Measurements from ENCODE around the gene SZT2.
"Not testable (repeated sequence)": the region's sequence is repeated elsewhere in the genome, so short reads cannot be mapped to it uniquely, and the experiment has no call there.

Gene SZT2

DNA sequence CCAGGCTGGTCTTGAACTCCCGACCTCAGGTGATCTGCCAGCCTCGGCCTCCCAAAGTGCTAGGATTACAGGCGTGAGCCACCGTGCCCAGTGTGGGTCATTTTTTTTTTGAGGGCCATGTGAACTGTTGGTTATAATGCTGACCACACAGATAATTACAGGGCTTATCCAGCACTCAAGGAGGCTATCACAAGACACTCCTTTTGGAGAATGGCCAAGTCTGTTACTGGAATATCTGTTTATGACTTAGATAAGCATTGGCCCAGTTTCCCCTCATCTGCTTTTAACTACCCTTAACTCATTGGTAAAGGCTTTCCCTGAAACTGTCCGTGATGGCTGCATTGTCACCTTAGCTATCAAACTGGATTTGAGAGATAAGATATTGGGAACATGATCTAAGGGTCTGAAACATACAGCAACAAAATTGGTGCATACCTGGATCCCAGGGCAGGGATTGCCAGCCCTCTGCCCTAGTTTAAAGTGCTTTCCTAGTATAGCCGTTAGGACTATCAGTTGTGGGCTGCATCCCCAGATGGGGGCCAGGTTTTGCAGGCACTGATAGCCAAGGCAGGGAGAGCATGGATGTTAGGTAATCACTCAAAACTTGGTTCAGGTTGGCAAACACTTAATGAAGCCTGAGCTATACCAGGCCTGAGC, 15.6 kb downstream of the SZT2 start:
- Histone ChIP-seq H3K4me1 (ENCODE audit: control insufficient read depth in 2 of 2, insufficient read depth in 2 of 2, low read length in 2 of 2) (peaks cover 5 to 8% of the 10 kb centered on the region in 2 donors), H3K4me3 (ENCODE audit: low read length in 2 of 2) (no peak overlapping the region), H3K36me3 (ENCODE audit: control insufficient read depth in 2 of 2, insufficient read depth in 2 of 2, low read length in 2 of 2) (peaks cover 32 to 43% of the 10 kb centered on the region in 2 donors), H3K9ac (ENCODE audit: low read depth in 1 of 2, low read length in 2 of 2) (no peak overlapping the region), H3K27me3 (ENCODE audit: control insufficient read depth in 2 of 2, insufficient read depth in 2 of 2, low read length in 2 of 2) (no peaks in the 10 kb centered on the region), H3K9me3 (ENCODE audit: control insufficient read depth in 2 of 2, low read length in 2 of 2) (no peaks in the 10 kb centered on the region), H3K27ac (ENCODE audit: low read depth in 2 of 2, low read length in 2 of 2) (peak overlapping the region in 1 of 2 donors; percentile 58)

DNA sequence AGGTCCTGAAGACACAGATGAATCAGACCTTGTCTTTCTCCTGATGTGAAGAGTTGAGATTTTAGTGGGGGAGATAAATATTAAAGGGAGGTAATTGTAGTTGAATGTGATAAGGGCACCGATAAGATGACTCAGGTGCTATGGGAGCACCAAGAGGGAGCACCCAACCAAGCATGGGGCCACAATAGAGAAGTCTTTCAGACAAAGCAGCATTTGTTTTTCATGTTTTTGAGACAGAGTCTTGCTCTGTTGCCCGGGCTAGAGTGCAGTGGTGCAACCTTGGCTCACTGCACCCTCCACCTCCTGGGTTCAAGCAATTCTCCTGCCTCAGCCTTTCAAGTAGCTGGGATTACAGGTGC, 16.2 kb downstream of the SZT2 start:
- peaks cover 5 to 8% of the 10 kb centered on the region in 2 donors for H3K4me1 ChIP-seq (ENCODE audit: control insufficient read depth in 2 of 2, insufficient read depth in 2 of 2, low read length in 2 of 2)
- peaks cover 32 to 43% of the 10 kb centered on the region in 2 donors for H3K36me3 ChIP-seq (ENCODE audit: control insufficient read depth in 2 of 2, insufficient read depth in 2 of 2, low read length in 2 of 2)
- H3K9me3 ChIP-seq (ENCODE audit: control insufficient read depth in 2 of 2, low read length in 2 of 2) = no peaks in the 10 kb centered on the region
- H3K27me3 ChIP-seq (ENCODE audit: control insufficient read depth in 2 of 2, insufficient read depth in 2 of 2, low read length in 2 of 2) = no peaks in the 10 kb centered on the region
- H3K4me3 ChIP-seq (ENCODE audit: low read length in 2 of 2) = no peak overlapping the region
- peak overlapping the region in 1 of 2 donors; percentile 58 for H3K27ac ChIP-seq (ENCODE audit: low read depth in 2 of 2, low read length in 2 of 2)
- no peak overlapping the region for H3K9ac ChIP-seq (ENCODE audit: low read depth in 1 of 2, low read length in 2 of 2)

DNA sequence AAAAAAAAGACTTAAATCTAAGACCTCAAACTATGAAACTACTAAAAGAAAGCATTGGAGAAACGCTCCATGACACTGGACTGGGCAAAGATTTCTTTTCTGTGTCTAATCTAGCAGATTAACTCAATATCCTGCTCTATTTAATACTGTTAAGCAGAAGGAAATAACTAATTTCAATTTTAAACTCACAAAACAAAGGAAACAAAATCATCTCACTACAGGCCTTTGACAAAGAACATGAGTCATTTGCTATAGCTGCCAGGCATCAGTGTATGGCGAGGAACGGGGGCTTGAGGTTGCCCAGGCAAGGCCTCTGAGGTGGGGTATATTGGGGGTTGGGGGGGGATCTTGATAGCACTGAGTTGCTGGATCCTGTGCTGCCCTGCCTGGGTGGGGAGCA, 20.9 kb downstream of the SZT2 start:
- no peaks in the 10 kb centered on the region for H3K9me3 ChIP-seq (ENCODE audit: control insufficient read depth in 2 of 2, low read length in 2 of 2)
- H3K27me3 ChIP-seq (ENCODE audit: control insufficient read depth in 2 of 2, insufficient read depth in 2 of 2, low read length in 2 of 2) = no peaks in the 10 kb centered on the region
- H3K4me1 ChIP-seq (ENCODE audit: control insufficient read depth in 2 of 2, insufficient read depth in 2 of 2, low read length in 2 of 2) = peaks cover 1 to 3% of the 10 kb centered on the region in 2 donors
- H3K4me3 ChIP-seq (ENCODE audit: low read length in 2 of 2) = no peak overlapping the region
- H3K9ac ChIP-seq (ENCODE audit: low read depth in 1 of 2, low read length in 2 of 2) = no peak overlapping the region
- no peak overlapping the region for H3K27ac ChIP-seq (ENCODE audit: low read depth in 2 of 2, low read length in 2 of 2)
- peaks cover 14 to 34% of the 10 kb centered on the region in 2 donors for H3K36me3 ChIP-seq (ENCODE audit: control insufficient read depth in 2 of 2, insufficient read depth in 2 of 2, low read length in 2 of 2)

DNA sequence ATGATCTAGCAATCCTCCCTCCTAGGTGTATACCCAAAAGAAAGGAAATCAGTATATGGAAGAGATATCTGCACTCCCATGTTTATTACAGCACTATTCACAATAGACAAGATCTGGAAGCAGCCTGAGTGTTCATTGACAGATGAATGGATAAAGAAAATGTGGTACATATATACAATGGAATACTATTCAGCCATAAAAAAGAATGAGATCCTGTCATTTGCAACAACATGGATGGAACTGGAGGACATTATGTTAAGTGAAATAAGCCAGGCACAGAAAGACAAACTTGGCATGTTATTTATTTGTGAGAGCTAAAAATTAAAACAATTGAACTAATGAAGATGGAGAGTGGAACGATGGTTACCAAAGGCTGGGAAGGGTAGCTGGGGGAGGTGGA, 23.7 kb downstream of the SZT2 start:
- not testable (repeated sequence) for H3K9ac ChIP-seq (ENCODE audit: low read depth in 1 of 2, low read length in 2 of 2); H3K9me3 ChIP-seq (ENCODE audit: control insufficient read depth in 2 of 2, low read length in 2 of 2); H3K4me1 ChIP-seq (ENCODE audit: control insufficient read depth in 2 of 2, insufficient read depth in 2 of 2, low read length in 2 of 2); H3K27ac ChIP-seq (ENCODE audit: low read depth in 2 of 2, low read length in 2 of 2); H3K27me3 ChIP-seq (ENCODE audit: control insufficient read depth in 2 of 2, insufficient read depth in 2 of 2, low read length in 2 of 2); H3K4me3 ChIP-seq (ENCODE audit: low read length in 2 of 2)
- H3K36me3 ChIP-seq (ENCODE audit: control insufficient read depth in 2 of 2, insufficient read depth in 2 of 2, low read length in 2 of 2) = peaks cover 29 to 48% of the 10 kb centered on the region in 2 donors

DNA sequence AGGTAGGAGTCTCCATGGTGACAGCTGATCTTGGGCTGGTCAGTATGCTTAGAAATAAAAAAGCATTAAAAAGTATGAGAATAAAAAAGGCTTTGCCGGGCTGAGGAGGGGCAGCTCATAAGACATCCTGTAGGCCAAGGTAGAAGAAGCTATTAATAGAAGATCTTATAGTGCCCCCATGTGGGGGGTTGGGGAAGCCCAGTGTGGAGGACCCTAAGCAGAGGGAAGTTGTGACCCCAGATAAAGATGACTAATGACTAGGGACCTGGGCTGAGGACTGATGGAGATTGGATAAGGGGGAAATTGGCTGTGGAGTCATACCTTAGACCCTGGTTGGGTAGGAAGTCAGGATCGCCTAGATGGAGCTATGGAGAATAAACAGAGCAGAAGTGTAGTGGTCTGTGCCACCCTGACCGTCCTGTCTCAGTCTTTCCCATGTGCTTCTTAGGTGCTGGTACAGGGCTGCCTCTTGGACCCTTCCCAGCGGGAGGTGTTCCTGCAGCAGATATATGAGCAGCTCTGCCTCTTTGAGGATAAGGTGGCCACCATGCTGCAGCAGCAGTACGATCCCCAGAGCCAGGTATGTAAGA, 25.0 kb downstream of the SZT2 start:
- Histone ChIP-seq H3K36me3 (ENCODE audit: control insufficient read depth in 2 of 2, insufficient read depth in 2 of 2, low read length in 2 of 2) (peaks cover 38 to 53% of the 10 kb centered on the region in 2 donors), H3K4me3 (ENCODE audit: low read length in 2 of 2) (no peak overlapping the region), H3K27me3 (ENCODE audit: control insufficient read depth in 2 of 2, insufficient read depth in 2 of 2, low read length in 2 of 2) (no peaks in the 10 kb centered on the region), H3K9ac (ENCODE audit: low read depth in 1 of 2, low read length in 2 of 2) (no peak overlapping the region), H3K9me3 (ENCODE audit: control insufficient read depth in 2 of 2, low read length in 2 of 2) (no peaks in the 10 kb centered on the region), H3K27ac (ENCODE audit: low read depth in 2 of 2, low read length in 2 of 2) (no peak overlapping the region), H3K4me1 (ENCODE audit: control insufficient read depth in 2 of 2, insufficient read depth in 2 of 2, low read length in 2 of 2) (no peaks in the 10 kb centered on the region)

DNA sequence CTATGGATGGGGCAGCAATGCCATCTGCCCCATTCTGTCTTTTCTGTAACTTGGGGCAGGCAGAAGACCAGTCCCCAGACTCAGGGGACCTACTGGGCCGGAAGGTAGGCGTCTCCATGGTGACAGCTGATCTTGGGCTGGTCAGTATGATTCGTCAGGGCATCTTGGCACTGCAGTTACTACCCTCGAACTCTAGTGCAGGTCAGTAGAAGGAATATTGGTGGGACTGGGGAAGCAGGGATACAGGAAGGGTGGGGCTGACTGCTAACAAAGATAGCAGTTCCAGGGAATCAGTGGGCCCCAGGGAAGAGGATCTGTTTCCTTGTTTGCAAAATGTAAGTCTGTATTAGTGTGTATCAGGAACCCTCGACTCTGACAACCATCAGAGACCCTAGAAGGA, 26.2 kb downstream of the SZT2 start:
- peaks cover 49 to 64% of the 10 kb centered on the region in 2 donors for H3K36me3 ChIP-seq (ENCODE audit: control insufficient read depth in 2 of 2, insufficient read depth in 2 of 2, low read length in 2 of 2)
- no peak overlapping the region for H3K4me3 ChIP-seq (ENCODE audit: low read length in 2 of 2)
- no peaks in the 10 kb centered on the region for H3K4me1 ChIP-seq (ENCODE audit: control insufficient read depth in 2 of 2, insufficient read depth in 2 of 2, low read length in 2 of 2)
- no peaks in the 10 kb centered on the region for H3K27me3 ChIP-seq (ENCODE audit: control insufficient read depth in 2 of 2, insufficient read depth in 2 of 2, low read length in 2 of 2)
- no peak overlapping the region for H3K9ac ChIP-seq (ENCODE audit: low read depth in 1 of 2, low read length in 2 of 2)
- no peak overlapping the region for H3K27ac ChIP-seq (ENCODE audit: low read depth in 2 of 2, low read length in 2 of 2)
- H3K9me3 ChIP-seq (ENCODE audit: control insufficient read depth in 2 of 2, low read length in 2 of 2) = no peaks in the 10 kb centered on the region

DNA sequence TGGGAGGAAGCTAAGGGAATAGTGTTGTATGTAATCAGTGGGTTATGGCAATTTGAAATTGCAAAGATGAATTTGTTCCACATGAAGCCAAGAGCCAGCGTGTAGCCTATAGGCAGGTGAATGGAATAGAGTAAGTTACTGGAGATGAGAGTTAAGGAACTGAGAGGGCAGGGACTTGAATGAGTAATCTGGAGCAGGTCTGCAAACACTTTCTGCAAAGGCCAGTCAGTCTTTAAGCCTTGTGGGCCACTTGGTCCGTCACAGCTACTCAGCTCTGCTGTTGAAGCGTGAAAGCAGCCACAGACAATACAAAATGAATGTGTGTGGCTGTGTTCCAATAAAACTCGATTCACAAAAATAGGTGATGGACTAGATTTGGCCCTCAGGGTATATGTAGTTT, 29.2 kb downstream of the SZT2 start:
- H3K9ac ChIP-seq (ENCODE audit: low read depth in 1 of 2, low read length in 2 of 2) = no peak overlapping the region
- H3K9me3 ChIP-seq (ENCODE audit: control insufficient read depth in 2 of 2, low read length in 2 of 2) = peaks cover 0 to 2% of the 10 kb centered on the region in 2 donors
- no peak overlapping the region for H3K27ac ChIP-seq (ENCODE audit: low read depth in 2 of 2, low read length in 2 of 2)
- peaks cover 0 to 3% of the 10 kb centered on the region in 2 donors for H3K4me1 ChIP-seq (ENCODE audit: control insufficient read depth in 2 of 2, insufficient read depth in 2 of 2, low read length in 2 of 2)
- no peaks in the 10 kb centered on the region for H3K27me3 ChIP-seq (ENCODE audit: control insufficient read depth in 2 of 2, insufficient read depth in 2 of 2, low read length in 2 of 2)
- H3K4me3 ChIP-seq (ENCODE audit: low read length in 2 of 2) = no peak overlapping the region
- peaks cover 72 to 81% of the 10 kb centered on the region in 2 donors for H3K36me3 ChIP-seq (ENCODE audit: control insufficient read depth in 2 of 2, insufficient read depth in 2 of 2, low read length in 2 of 2)

DNA sequence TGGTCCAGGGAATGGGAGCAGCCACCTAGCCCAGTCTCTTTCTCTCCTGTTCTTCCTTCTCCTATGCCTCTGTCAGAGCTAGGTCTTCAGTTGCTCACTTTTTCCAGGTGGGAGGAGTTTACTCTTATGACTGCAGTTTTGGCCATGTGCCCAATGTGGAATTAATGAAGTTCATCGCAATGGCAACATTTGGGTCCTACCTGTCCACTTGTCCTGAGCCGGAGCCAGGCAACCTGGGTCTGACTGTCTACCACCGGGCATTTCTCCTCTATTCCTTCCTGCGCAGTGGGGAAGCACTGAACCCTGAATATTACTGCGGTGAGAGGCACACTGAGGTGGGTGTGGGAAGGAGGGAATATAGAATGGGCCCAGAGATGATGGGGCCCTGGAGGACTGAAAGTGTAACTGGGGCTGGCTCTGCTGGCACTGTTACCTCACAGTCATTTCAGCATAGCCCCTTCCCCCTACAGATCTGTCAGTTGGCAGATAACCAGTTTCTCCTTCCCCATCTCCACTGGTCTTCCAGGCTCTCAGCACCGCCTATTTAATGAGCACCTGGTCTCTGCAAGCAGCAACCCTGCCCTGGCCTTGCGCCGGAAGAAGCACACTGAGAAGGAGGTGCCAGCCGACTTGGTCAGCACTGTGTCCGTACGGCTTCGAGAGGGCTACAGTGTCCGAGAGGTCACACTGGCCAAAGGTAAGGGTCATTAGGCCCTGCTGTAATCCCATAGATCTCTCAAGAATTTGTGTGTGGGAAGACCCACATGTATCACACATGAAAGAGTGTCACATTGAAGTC, 30.1 kb downstream of the SZT2 start:
- no peak overlapping the region for H3K4me3 ChIP-seq (ENCODE audit: low read length in 2 of 2)
- peaks cover 0 to 2% of the 10 kb centered on the region in 2 donors for H3K9me3 ChIP-seq (ENCODE audit: control insufficient read depth in 2 of 2, low read length in 2 of 2)
- peaks cover 0 to 3% of the 10 kb centered on the region in 2 donors for H3K4me1 ChIP-seq (ENCODE audit: control insufficient read depth in 2 of 2, insufficient read depth in 2 of 2, low read length in 2 of 2)
- H3K27me3 ChIP-seq (ENCODE audit: control insufficient read depth in 2 of 2, insufficient read depth in 2 of 2, low read length in 2 of 2) = no peaks in the 10 kb centered on the region
- no peak overlapping the region for H3K9ac ChIP-seq (ENCODE audit: low read depth in 1 of 2, low read length in 2 of 2)
- H3K27ac ChIP-seq (ENCODE audit: low read depth in 2 of 2, low read length in 2 of 2) = no peak overlapping the region
- H3K36me3 ChIP-seq (ENCODE audit: control insufficient read depth in 2 of 2, insufficient read depth in 2 of 2, low read length in 2 of 2) = peaks cover 82 to 91% of the 10 kb centered on the region in 2 donors

DNA sequence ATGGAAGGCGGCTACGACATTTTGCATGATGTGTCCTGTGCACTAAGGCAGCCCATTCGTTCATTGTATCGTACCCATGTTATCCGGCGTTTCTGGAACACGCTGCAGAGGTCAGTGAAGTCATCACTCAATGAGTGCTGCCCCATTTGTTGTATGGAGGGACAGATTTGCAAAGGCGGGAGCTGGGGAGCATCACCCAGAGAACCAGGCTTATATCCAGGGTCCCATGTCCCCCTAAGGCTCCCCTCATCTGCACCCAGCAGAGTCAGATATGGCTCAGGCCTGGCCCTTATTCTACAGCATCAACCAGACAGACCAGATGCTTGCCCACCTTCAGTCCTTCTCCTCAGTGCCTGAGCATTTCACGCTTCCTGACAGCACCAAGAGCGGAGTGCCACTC, 31.2 kb downstream of the SZT2 start:
- Histone ChIP-seq H3K9ac (ENCODE audit: low read depth in 1 of 2, low read length in 2 of 2) (no peak overlapping the region), H3K4me1 (ENCODE audit: control insufficient read depth in 2 of 2, insufficient read depth in 2 of 2, low read length in 2 of 2) (peaks cover 0 to 3% of the 10 kb centered on the region in 2 donors), H3K4me3 (ENCODE audit: low read length in 2 of 2) (no peak overlapping the region), H3K27ac (ENCODE audit: low read depth in 2 of 2, low read length in 2 of 2) (no peak overlapping the region), H3K36me3 (ENCODE audit: control insufficient read depth in 2 of 2, insufficient read depth in 2 of 2, low read length in 2 of 2) (peaks cover 89 to 93% of the 10 kb centered on the region in 2 donors), H3K9me3 (ENCODE audit: control insufficient read depth in 2 of 2, low read length in 2 of 2) (peaks cover 0 to 2% of the 10 kb centered on the region in 2 donors), H3K27me3 (ENCODE audit: control insufficient read depth in 2 of 2, insufficient read depth in 2 of 2, low read length in 2 of 2) (no peaks in the 10 kb centered on the region)

DNA sequence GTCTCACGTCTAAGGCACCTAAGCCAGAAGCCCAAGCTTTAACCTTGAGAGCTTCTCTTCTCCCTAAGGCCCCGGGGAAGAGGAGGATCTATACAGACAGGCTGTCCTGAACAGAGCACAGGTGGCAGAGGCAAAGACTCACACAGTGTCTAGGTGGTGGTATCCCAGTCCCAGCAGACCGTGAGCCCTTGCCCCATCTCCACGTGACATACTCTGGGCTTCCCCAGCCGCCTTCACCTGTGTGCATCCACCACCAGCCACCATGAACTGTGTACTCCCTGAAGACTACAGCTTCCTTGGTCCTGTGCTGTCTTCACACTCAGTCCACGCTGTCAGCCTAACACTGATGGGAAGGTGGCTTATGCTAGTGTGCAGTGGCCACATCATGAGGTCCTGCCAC, 31.7 kb downstream of the SZT2 start:
- Histone ChIP-seq H3K4me1 (ENCODE audit: control insufficient read depth in 2 of 2, insufficient read depth in 2 of 2, low read length in 2 of 2) (peaks cover 0 to 3% of the 10 kb centered on the region in 2 donors), H3K27me3 (ENCODE audit: control insufficient read depth in 2 of 2, insufficient read depth in 2 of 2, low read length in 2 of 2) (no peaks in the 10 kb centered on the region), H3K9ac (ENCODE audit: low read depth in 1 of 2, low read length in 2 of 2) (no peak overlapping the region), H3K9me3 (ENCODE audit: control insufficient read depth in 2 of 2, low read length in 2 of 2) (peaks cover 0 to 2% of the 10 kb centered on the region in 2 donors), H3K27ac (ENCODE audit: low read depth in 2 of 2, low read length in 2 of 2) (no peak overlapping the region), H3K36me3 (ENCODE audit: control insufficient read depth in 2 of 2, insufficient read depth in 2 of 2, low read length in 2 of 2) (peaks cover 89 to 93% of the 10 kb centered on the region in 2 donors), H3K4me3 (ENCODE audit: low read length in 2 of 2) (no peak overlapping the region)

Measured in mucosa of rectum (tissue), 2 donors.